Dendritic cell treated with granulocyte-macrophage colony-stimulating factor and Interleukin-4, amounts not matched to agents 40 ng/mL and 50 ng/mL, for 4 days (primary cell): Measurements from ENCODE around the gene CWC27.
"Not testable (repeated sequence)": the region's sequence is repeated elsewhere in the genome, so short reads cannot be mapped to it uniquely, and the experiment has no call there.

Experiments
- H3K27ac Mint-ChIP-seq: one replicate; pipeline ENCODE4 v1.8.0; 2022; ENCODE audit warnings: mild to moderate bottlenecking, mixed read lengths
- H3K27me3 Mint-ChIP-seq: one replicate; pipeline ENCODE4 v1.8.0; 2022; ENCODE audit warnings: mild to moderate bottlenecking, mixed read lengths
- H3K36me3 Mint-ChIP-seq: one replicate; pipeline ENCODE4 v1.8.0; 2022; ENCODE audit warnings: low read depth, mixed read lengths
- H3K4me1 Mint-ChIP-seq: one replicate; pipeline ENCODE4 v1.8.0; 2022; ENCODE audit warnings: low read depth, mixed read lengths
- H3K4me3 Mint-ChIP-seq: one replicate; pipeline ENCODE4 v1.8.0; 2022; ENCODE audit warnings: mild to moderate bottlenecking, moderate library complexity, mixed read lengths
- H3K9me3 Mint-ChIP-seq: one replicate; pipeline ENCODE4 v1.8.0; 2022; ENCODE audit warnings: mixed read lengths
- intact Hi-C: fragments of 100-400 bp; cut with micrococcal nuclease; formaldehyde crosslinking; loops from one replicate; pipeline ENCODE4 v1.15.0; 2022

CWC27 gene

DNA sequence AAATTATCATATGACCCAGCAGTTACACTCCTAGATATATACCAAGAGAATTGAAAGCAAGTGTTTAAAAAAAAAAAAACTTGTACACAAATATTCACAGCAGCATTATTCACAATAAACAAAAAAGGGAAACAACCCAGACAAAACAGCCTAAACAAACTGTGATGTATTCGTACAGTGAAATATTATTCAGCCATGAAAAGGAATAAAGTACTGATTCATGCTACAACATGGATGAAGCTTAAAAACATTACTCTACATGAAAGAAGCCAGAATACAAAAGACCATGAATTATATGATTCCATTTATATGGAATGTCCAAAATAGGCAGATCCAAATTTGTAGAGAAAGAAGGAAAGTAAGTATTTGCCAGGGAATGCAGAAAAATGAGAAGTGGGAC, 161.1 kb downstream of the CWC27 start:
- Mint-ChIP-seq H3K4me1 (peaks cover 5% of the 10 kb centered on the region), H3K27ac (no peak overlapping the region), H3K4me3 (no peak overlapping the region), H3K36me3 (peaks cover 25% of the 10 kb centered on the region), H3K9me3 (peaks cover 12% of the 10 kb centered on the region), H3K27me3 (no peaks in the 10 kb centered on the region)
- intact Hi-C loops = no loop called here

DNA sequence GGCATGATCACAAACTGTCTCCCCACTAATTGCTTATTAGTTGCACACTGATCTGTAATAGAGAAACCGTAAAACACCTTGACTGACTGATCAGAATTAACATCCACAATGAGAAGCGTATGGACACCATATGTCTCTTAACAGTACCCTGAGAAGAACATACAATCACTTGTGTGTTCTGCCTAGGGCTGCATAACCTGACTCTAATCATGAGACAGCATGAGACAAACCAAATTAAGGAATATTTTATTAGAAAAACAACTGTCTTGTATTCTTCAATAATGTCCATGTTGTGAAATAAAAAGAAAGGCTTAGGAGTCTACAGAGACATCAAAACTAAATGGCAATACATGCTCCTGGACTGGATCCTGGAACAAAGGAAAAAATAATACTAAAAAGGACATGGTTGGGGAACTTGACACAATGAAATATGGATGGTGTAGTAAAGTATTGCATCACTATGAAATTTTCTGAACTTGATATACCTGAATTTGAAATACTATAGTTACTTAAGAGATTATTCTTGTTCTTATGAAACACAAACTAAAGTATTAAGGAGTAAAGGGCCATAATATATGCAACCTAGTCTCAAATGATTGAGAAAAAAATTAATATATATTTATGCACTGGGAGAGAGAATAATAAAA, 162.1 kb downstream of the CWC27 start:
- no peaks in the 10 kb centered on the region for H3K27me3 Mint-ChIP-seq
- peaks cover 12% of the 10 kb centered on the region for H3K9me3 Mint-ChIP-seq
- peaks cover 5% of the 10 kb centered on the region for H3K4me1 Mint-ChIP-seq
- intact Hi-C loops = no loop called here
- no peak overlapping the region for H3K4me3 Mint-ChIP-seq
- H3K36me3 Mint-ChIP-seq = peaks cover 25% of the 10 kb centered on the region
- no peak overlapping the region for H3K27ac Mint-ChIP-seq

DNA sequence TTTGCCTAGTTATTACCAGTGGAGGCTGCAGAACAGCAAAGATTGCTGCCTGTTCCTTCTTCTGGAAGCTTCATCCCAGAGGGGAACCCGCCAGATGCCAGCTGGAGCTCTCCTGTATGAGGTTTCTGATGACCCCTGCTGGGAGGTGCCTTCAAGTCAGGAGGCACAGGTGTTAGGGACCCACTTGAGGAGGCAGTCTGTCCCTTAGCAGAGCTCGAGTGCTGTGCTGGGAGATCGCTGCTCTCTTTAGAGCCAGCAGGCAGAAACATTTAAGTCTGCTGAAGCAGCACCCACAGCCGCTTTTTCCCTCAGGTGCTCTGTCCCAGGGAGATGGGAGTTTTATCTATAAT, 170.7 kb downstream of the CWC27 start:
- H3K27me3 Mint-ChIP-seq, intact Hi-C loops, H3K4me1 Mint-ChIP-seq, H3K4me3 Mint-ChIP-seq, H3K27ac Mint-ChIP-seq, H3K36me3 Mint-ChIP-seq: not testable (repeated sequence)
- H3K9me3 Mint-ChIP-seq = peaks cover 24% of the 10 kb centered on the region

- H3K9me3 Mint-ChIP-seq = peaks cover 24% of the 10 kb centered on the region
- H3K4me3 Mint-ChIP-seq = no peak overlapping the region
- H3K4me1 Mint-ChIP-seq = no peaks in the 10 kb centered on the region
- intact Hi-C loops = no loop called here
- no peaks in the 10 kb centered on the region for H3K27me3 Mint-ChIP-seq
- peaks cover 6% of the 10 kb centered on the region for H3K36me3 Mint-ChIP-seq
- no peak overlapping the region for H3K27ac Mint-ChIP-seq
These were observed 171.2 kb downstream of the CWC27 start for GRCh38 chr5:64939772-64940510.

DNA sequence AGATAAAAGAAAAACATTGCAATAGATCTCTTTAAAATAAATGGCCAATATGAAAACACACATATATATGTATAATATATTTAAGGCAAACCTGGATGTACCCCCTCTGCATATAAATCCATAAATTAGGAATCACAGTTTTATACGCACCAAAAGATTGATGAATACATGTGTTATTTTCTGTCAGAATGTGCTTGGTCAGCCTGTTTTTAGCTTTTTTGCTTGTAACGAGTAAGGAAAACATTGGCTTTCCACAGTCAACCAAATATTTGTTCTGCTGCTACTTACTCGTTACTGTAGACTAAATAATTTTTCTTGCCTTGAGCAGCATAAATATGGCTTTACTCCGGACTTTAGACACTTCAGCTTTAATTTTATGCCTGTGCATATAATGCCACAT, 173.7 kb downstream of the CWC27 start:
- H3K36me3 Mint-ChIP-seq = no peaks in the 10 kb centered on the region
- H3K9me3 Mint-ChIP-seq = peaks cover 13% of the 10 kb centered on the region
- no peak overlapping the region for H3K4me3 Mint-ChIP-seq
- H3K4me1 Mint-ChIP-seq = no peaks in the 10 kb centered on the region
- intact Hi-C loops = no loop called here
- H3K27me3 Mint-ChIP-seq = no peaks in the 10 kb centered on the region
- H3K27ac Mint-ChIP-seq = no peak overlapping the region

- H3K36me3 Mint-ChIP-seq = no peaks in the 10 kb centered on the region
- no peaks in the 10 kb centered on the region for H3K27me3 Mint-ChIP-seq
- H3K9me3 Mint-ChIP-seq = no peaks in the 10 kb centered on the region
- intact Hi-C loops = no loop called here
- H3K4me1 Mint-ChIP-seq = no peaks in the 10 kb centered on the region
- no peak overlapping the region for H3K27ac Mint-ChIP-seq
- no peak overlapping the region for H3K4me3 Mint-ChIP-seq
These were observed 176.1 kb downstream of the CWC27 start for GRCh38 chr5:64944868-64945267.

DNA sequence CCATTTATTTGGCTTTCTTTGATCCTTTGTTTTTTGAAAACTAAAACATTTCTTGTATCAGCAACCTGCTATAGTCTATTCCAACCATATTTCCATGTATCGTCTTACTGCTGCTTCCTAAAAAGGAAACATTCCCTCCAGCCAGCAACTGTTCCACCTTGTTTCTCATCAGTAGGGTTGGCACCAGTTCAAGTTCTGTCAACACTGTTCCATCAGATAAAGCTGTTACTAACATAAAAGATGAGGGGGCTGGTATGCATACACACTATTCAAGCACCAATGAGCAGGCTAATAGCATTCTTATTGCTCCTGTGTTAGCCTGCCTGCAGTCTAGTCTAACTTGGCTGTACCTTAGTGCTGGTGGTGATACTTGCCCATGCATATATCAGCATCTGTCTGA, 178.3 kb downstream of the CWC27 start:
- no peak overlapping the region for H3K27ac Mint-ChIP-seq
- intact Hi-C loops = no loop called here
- no peaks in the 10 kb centered on the region for H3K4me1 Mint-ChIP-seq
- no peaks in the 10 kb centered on the region for H3K27me3 Mint-ChIP-seq
- no peaks in the 10 kb centered on the region for H3K9me3 Mint-ChIP-seq
- no peak overlapping the region for H3K4me3 Mint-ChIP-seq
- H3K36me3 Mint-ChIP-seq = no peaks in the 10 kb centered on the region

- no peak overlapping the region for H3K27ac Mint-ChIP-seq
- H3K9me3 Mint-ChIP-seq = no peaks in the 10 kb centered on the region
- H3K4me3 Mint-ChIP-seq = no peak overlapping the region
- no peaks in the 10 kb centered on the region for H3K27me3 Mint-ChIP-seq
- no peaks in the 10 kb centered on the region for H3K36me3 Mint-ChIP-seq
- intact Hi-C loops = no loop called here
- H3K4me1 Mint-ChIP-seq = no peaks in the 10 kb centered on the region
These were observed 179.1 kb downstream of the CWC27 start for GRCh38 chr5:64947801-64948200.

DNA sequence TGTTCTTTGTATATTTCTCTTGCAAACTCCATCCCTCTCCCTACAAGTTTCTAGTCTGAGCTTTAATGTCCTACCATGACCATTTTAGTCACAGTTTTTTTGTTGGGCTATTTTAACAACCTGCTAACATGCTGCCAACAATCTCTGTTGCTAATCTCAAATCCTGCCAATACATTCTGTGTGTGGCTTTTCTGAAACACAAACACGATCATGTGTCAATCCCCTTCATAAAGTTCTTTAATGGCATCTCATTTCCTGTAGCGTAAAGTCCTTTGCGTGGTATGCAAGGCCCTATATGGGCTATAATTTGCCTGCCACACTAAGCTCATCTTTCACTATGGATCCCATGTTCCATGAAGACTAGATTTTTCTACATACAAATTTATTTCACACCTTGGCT, 180.6 kb downstream of the CWC27 start:
- Mint-ChIP-seq H3K27ac (no peak overlapping the region), H3K36me3 (no peaks in the 10 kb centered on the region), H3K9me3 (no peaks in the 10 kb centered on the region), H3K4me1 (no peaks in the 10 kb centered on the region), H3K4me3 (no peak overlapping the region), H3K27me3 (no peaks in the 10 kb centered on the region)
- intact Hi-C loops = no loop called here

DNA sequence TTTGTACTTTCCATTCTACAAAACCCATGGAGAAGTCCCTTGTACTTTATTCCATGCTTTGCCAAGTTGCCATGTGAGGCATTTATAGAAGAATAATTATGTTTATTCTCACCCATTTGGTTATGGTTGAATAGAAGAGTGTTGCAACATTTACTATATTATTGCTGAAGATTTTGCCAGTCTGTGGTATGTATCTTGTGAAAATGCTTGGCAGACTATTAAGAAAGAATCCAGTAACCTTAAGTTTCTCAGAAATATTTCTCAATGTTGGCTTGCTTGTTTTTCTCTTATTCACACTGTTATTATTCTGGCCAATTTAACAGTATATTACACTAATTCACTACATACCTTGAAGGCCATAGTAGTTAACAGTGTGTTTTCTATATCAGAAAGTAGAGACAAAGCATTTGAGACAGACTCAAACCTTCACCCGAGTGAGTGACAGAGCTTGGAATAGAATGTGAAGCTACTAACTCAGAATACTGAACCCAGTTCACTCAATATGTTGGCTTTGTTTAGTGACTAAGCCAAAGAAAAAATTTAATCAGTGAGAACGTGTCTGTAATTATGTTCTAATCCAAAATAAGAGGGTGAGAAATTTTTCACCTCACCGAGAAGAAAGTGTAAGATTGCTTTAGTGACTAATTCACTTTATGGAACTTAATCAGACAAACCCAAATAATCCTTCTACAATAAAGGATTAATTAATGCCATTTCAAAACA, 184.4 kb downstream of the CWC27 start:
- intact Hi-C loops = no loop called here
- no peaks in the 10 kb centered on the region for H3K36me3 Mint-ChIP-seq

GRCh38 chr5:64954518-64954917, 185.8 kb downstream of the CWC27 start:
- no peak overlapping the region for H3K27ac Mint-ChIP-seq
- no peak overlapping the region for H3K4me3 Mint-ChIP-seq
- H3K36me3 Mint-ChIP-seq = no peaks in the 10 kb centered on the region
- H3K4me1 Mint-ChIP-seq = no peaks in the 10 kb centered on the region
- H3K9me3 Mint-ChIP-seq = no peaks in the 10 kb centered on the region
- intact Hi-C loops = no loop called here
- H3K27me3 Mint-ChIP-seq = no peaks in the 10 kb centered on the region

More for the DNA sequence above, 184.4 kb downstream of the CWC27 start:
- Mint-ChIP-seq H3K4me1 (no peaks in the 10 kb centered on the region), H3K4me3 (no peak overlapping the region), H3K9me3 (no peaks in the 10 kb centered on the region), H3K27me3 (no peaks in the 10 kb centered on the region), H3K27ac (no peak overlapping the region)

DNA sequence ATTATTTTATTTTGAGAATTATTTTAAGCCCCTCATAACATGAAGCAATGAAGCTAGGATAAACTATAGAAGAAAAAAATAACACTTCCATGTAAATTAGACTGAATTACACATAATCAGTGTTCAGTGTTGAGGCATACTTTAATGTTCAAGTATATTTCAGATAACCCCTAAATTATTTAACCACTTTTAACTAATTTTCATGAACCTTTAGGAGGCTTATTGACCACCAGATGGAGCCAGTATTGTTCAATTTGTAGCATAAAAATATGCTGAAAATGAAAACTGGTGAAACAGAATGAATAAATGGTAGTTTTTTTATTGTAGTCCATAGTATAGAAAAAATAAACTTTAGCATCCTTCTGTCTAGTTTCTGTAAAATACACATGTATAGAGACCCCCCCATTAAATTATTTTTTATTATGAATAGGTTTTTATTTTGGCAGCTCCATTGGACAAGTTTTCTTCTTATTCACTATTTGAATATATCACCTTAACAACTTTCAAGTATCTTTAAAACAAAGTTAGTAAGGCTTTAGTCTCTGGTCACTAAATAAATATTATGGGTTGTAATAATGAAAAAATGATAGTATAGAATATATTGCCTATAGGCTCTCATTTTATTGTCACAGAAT, 190.1 kb downstream of the CWC27 start:
- Mint-ChIP-seq H3K36me3 (no peaks in the 10 kb centered on the region), H3K27ac (no peak overlapping the region), H3K4me3 (no peak overlapping the region), H3K4me1 (peaks cover 5% of the 10 kb centered on the region), H3K9me3 (peaks cover 14% of the 10 kb centered on the region), H3K27me3 (no peaks in the 10 kb centered on the region)
- intact Hi-C loops = loop anchor here (2.0 kb wide), 2 partner anchors 148 to 524 kb away; no protein-coding TSS in a partner anchor

DNA sequence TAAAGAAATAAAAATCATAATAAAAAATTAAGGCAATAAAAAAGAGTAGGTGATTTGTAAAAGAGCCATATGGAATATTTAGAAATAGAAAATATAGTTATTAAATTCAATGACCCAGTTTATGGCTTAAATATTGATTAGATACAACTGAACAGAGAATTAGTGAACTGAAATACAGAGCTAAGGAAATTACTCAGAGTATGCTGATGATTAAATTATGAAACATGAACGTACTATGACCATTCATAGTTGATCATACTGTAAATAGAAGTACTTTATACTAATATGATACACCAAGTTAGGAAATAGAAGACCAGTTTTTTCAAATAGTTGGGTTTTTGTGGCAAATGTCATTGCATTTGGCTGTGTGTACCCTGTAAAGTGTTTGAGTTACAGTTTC, 194.5 kb downstream of the CWC27 start:
- no peak overlapping the region for H3K27ac Mint-ChIP-seq
- peaks cover 5% of the 10 kb centered on the region for H3K4me1 Mint-ChIP-seq
- no peaks in the 10 kb centered on the region for H3K36me3 Mint-ChIP-seq
- H3K9me3 Mint-ChIP-seq = peaks cover 14% of the 10 kb centered on the region
- H3K27me3 Mint-ChIP-seq = no peaks in the 10 kb centered on the region
- H3K4me3 Mint-ChIP-seq = no peak overlapping the region
- intact Hi-C loops = loop anchor here (10.0 kb wide), 1 partner anchor 142 kb away; no protein-coding TSS in a partner anchor

DNA sequence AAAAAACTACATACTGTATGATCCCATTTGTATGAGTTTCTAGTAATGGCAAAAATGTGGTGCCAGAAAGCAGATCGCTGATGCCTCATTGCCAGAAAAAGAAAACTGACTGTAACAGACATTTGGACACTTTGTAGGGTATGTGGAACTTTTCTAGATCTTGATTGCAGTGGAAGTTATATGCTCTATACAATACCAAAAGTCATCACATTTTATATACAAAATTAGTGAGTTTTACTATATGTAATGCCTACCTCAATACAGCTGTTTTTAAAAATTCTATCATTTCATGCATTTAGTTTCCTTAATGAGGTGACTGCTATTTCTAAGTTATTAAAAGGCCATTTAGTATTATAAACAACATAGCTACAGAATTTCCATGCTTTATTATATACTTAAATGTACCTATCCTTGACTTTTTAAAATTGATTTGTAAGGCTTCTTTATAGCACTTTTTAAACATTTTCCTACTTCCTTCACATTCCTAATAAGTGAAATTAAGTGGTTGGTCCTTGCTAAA, 199.9 kb downstream of the CWC27 start:
- Mint-ChIP-seq H3K4me1 (peaks cover 5% of the 10 kb centered on the region), H3K27me3 (no peaks in the 10 kb centered on the region), H3K27ac (no peak overlapping the region), H3K36me3 (peaks cover 13% of the 10 kb centered on the region), H3K9me3 (no peaks in the 10 kb centered on the region), H3K4me3 (no peak overlapping the region)
- intact Hi-C loops = loop anchor here (10.0 kb wide), 1 partner anchor 136 kb away; no protein-coding TSS in a partner anchor
